ENCODE results near the gene MSH5.
"Not testable (repeated sequence)": the region's sequence is repeated elsewhere in the genome, so short reads cannot be mapped to it uniquely, and the experiment has no call there.

Gene MSH5

DNA sequence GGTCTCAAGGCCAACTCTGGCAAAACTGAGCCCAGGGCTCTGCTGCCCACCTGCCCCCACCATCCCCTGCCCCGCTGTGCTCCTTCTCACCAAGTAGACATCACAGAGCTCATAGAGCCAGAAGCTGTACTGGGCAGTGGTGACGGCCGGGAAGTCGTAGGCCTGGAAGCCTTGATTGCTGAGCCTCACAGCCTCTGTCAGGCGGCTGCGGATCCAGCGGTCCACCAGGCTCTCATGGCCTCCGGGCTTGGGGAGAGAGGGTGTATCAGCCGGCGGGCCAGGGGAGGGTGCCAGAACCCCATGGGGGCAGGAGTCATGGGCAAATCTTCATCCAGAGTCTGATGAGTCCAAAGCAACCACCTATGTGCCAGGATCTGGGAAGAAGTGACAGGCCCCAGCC, 40.1 kb downstream of the MSH5 start:
- DNase-seq, result no peak

- DNase-seq, result no peak
Observed at GRCh38 chr6:31780507-31781243, 40.9 kb downstream of the MSH5 start.

DNA sequence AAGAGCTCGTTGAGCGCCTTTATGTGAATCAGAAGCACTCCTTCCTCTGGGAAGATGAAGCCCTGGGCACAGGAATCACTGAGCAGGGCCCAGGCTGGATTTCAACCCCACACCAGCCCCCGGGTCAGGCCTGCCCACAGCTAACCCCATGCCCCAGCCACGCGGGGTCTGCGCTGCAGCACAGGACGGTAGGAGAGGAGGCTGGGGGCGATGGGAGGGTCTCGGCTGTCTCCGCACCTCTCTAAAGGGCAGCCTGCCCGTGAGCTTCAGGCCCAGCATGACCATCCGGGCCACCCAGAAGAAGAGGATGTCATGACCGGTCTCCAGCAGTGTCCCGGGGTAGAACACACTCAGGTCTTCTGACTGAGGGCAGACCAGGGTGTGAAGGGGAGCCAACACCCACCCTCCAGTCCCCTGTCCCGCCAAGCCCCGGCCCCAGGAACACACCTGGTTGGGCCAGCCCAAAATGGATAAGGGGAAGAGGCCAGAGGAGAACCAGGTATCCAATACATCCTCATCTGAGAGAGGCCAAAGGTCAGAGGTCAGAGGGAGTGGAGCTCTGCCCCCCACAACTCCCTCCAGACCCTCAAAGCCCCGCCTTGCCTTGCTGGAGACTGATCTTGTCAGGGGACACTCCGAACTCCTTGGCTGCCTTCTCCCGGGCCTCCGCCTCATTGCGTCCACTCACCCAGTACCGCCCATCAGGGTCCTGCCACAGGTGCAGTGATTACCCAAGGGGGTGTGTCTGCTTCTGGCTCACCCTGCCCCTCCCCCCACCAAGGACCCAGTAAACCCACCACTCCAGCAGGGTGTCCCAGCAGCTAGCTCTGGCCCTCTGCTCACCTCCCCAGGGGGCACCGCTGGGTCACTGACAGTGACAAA, 41.7 kb downstream of the MSH5 start:
- no peak for DNase-seq

- no peak for DNase-seq
Observed at GRCh38 chr6:31782126-31782855, 42.5 kb downstream of the MSH5 start.

DNA sequence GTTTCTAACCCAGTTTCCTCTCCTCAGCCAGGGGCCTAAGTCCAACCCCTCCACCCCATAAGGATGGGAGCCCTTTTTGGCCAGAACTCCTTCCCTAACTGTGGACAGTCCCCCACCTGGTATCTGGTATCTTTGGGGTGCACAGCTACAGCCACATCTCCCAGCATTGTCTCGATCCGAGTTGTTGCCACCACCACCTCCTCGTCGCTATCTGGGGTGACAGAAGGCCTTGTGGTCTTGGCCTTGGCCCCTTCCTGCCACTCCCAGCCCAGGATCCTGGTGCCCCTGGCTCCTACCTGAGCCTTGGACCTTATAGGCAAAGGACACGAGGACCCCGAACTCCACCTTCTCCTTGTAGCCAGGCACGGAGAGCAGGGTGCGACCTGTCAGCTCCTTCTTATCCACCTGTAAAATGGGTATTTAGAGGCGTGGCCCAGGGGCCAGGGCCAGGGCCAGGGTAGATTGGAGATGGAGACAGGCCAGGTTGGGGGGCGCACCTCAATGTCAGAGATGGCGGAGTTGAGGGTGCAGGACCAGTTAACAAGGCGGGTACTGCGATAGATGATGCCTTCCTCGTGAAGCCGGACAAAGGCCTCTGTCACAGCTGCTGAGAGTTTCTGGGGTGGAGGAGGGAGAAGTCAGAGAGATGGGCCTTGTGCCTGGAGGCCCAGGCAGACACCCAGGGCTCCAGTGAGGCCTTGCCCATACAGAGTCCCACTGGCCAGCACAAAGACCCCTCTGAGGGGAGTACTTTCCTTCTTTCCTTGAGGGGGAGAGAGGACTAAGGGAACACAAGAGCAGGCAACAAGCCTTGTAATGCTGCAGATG, 44.5 kb downstream of the MSH5 start:
- peak; percentile 48 for DNase-seq

DNA sequence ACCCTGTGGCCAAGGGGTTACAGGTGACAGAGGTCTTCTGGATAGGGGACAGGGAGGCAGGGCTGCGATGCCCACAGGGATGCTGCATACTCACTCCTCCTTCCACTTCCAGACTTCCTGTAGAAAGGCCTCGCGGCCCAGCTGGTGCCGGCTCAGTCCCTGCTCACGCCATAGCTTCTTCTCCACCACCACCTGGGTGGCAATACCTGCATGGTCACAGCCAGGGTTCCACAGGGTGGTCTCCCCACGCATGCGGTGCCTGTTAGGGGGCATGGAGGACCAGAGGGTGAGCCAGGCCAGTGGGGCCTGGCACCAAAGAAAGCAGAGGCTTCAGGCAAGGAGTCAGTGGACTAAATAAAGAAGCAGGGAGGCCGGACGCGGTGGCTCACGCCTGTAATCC, 45.7 kb downstream of the MSH5 start:
- no peak for DNase-seq

DNA sequence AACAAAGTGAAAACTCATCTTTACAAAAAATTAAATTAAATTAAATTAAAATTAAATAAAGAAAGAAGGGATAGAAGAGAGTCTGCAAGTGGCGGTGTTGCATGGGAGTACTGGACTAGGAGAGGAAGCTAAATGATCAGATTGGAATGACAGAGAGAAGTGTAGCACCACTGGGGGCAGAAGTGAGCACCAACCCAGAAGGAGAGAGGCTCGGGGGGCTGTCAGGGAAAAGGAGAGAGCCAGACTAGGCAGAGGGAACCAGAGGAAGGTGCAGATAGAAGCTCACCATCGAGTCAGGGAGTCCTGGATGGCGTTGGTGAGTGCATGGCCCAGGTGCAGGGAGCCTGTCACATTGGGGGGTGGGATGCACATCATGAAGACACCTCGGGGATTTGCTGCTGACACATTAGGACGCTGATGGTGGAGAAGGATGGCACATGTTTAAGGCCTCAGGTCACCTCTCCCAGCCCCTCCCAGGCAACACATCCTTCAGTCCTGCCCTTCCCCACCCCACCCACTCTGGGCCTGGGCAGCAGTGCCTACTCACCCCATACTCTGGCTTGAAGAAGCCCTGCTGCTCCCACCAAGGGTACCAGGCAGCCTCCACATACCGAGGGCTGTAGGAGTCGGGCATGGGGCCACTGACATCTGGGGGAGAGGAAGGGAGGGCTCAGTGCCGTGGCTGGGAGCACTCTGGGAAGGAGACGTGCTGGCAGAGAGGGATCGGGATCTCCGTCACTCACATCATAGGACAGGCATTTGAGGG, 51.7 kb downstream of the MSH5 start:
- peak; percentile 84 for DNase-seq

GRCh38 chr6:31792090-31792374, 52.2 kb downstream of the MSH5 start:
- no peak for DNase-seq

GRCh38 chr6:31792761-31793171, 53.0 kb downstream of the MSH5 start:
- DNase-seq, result peak; percentile 41

DNA sequence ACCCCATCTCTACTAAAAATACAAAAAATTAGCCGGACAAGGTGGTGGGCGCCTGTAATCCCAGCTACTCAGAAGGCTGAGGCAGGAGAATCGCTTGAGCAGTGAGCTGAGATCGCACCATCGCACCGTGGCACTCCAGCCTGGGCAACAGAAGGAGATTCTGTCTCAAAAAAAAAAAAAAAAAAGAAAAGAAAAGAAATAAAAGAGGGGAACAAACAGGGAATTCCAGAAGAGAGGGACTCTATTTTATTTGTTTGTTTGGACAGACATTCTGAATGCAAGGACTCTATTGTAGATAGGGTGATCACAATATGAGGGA, 54.1 kb downstream of the MSH5 start:
- not testable (repeated sequence) for DNase-seq

- DNase-seq, result peak; percentile 64
Observed at GRCh38 chr6:31794294-31794865, 54.6 kb downstream of the MSH5 start.

- DNase-seq, result no peak
Observed at GRCh38 chr6:31794866-31795615, 55.2 kb downstream of the MSH5 start.

DNA sequence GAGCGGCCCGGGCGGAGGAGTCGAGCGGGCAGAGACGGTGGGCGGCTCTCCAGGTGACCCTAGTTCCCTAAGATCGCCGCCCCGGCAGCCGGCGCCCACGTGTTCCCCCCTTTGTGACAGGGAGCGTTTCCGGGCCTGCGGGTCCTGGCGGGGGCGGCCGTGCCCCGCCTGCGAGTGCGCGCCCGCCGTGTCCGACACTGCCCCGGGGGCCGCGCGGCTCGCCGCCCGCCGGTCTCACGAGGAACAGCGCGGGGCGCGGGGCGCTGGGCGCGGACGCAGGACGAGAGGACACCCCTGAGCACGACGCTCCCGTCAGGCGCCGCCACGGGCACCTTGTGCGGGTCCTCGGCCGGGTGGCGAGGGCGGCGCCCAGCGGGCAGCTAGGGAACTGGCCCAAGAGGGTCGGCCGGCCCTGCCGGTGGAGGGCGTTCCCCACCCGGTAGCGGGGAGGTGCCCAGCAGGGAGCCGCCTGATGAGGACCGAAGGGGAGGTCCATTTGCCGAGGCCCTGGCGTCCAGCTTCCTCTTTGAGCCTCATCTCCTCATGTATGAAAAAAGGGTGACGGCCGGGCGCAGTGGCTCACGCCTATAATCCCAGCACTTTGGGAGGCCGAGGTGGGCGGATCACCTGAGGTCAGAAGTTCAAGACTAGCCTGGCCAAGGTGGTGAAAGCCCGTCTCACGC, 56.0 kb downstream of the MSH5 start, which contains the start of gene VARS1:
TSS of gene VARS1 (minus strand) at position 137 of the 683 bp plus-strand sequence. CDS start 535 bp downstream, outside the sequence.
- DNase-seq, result peak; percentile 97

- DNase-seq, result no peak
Observed at GRCh38 chr6:31796993-31797385, 57.2 kb downstream of the MSH5 start.

GRCh38 chr6:31797588-31797987, 57.8 kb downstream of the MSH5 start:
- DNase-seq, result peak; percentile 46

DNA sequence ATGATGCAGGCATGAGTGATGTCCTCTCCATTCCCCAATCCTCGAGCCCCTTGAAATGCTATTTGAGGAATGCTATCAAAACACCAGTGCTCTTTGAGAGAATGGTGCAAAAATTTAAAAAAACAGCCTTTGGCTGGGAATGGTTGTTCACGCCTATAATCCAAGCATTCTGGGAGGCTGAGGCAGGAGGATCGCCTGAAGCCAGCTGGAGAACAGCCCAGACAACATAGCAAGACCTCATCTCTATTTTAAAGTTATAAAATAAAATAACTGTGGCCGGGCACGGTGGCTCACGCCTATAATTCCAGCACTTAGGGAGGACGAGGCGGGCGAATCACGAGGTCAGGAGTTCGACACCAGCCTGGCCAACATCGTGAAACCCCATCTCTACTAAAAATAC, 60.0 kb downstream of the MSH5 start:
- DNase-seq, result no peak

GRCh38 chr6:31801031-31801927, 61.5 kb downstream of the MSH5 start:
- not testable (repeated sequence) for DNase-seq

DNA sequence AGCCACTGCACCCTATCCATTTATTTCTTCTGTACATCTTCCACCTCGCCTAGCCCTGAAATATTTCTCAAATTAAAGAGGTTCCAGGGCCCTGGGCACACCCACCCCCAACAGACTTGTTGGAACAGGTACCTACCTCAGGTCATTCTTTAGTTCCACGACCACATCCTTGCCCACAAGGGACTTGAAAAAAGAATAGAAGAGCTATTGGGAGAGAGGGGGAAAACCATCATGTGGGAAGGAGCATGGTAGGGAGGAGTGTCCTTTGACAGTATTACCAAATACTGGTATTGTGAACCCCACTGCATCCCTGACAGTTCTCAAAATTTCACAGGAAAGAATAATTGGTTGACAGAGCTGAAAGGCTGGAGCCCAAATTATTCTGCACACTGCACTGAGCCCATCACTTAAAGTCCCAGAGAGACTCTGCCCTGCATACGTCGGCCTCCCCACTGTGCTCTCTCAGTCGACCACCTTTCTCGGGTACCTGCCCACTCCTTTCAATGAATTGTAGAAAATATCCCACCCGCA, 66.2 kb downstream of the MSH5 start:
- no peak for DNase-seq
